T1000 (cell line): ENCODE data around the gene CDC42.

Source experiments
- DNase-seq: peaks from one replicate; lab custom pipeline; 2025; ENCODE audit warnings: mixed read lengths; lab: John Stamatoyannopoulos, UW

Gene CDC42

DNA sequence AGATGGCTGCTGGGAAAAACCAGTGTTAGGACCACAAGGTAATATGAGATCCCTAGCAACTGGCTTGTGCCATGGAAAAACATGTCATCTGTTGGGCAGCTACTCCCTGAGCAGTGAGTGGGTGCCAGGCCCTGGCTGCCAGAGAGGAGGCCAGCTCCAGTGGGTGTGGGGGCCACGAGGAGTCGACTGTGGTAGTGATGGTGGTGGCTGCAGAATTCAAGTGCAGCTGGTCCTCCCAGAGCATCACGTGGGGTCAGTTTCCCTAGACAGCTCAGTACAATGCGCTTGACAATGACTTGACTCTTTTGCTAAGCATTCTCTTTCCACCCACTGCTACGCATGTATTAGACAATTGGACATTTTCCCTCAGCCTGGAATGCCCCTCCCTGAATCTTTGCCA lies 14.5 kb upstream of the CDC42 start:
- DNase-seq, result no peak

DNA sequence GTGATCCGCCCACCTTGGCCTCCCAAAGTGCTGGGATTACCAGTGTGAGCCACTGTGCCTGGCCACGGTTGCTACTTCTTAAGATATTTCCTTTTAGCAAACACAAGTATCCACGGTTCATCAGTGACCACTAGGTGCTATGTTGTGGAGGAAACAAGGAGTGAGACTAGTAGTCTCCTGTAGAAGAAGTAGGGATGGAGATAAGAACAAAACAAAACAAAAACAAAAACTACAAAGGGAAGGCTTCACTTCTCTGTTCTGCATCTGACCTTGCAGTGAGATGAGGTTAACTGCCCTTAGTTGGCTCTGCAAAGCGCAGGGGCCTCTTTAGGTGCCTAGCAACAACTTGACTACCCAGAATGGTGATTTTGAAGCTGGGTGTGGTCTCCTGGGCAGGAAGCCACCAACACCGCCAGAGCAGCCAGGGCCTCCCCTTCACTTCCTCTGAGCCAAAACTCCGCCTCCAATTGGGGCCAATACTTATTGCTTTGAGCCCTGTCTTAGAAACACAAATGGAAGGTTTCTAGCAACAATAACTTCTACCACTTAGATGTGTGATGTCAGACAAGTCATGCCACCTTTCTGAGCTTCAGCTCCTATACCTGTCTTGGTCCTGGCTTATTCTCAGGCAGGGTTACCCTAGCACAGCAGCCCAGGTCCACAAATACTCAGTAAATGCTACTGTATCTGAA lies 12.8 kb upstream of the CDC42 start:
- DNase-seq, result no peak

DNA sequence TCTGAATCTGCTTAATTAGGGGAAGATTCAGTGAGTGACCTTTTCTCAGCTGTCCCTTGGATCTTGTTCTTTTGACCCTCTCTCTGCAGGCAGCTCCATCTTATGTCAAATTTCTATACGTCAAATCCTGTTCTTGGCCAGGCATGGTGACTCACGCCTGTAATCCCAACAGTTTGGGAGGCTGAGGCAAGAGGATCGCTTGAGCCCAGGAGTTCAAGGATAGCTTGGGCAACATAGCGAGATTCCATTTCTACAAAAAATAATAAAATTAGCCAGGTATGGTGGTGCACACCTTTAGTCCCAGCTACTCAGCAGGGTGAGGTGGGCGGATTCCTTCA lies 12.3 kb upstream of the CDC42 start:
- DNase-seq, result no peak

DNA sequence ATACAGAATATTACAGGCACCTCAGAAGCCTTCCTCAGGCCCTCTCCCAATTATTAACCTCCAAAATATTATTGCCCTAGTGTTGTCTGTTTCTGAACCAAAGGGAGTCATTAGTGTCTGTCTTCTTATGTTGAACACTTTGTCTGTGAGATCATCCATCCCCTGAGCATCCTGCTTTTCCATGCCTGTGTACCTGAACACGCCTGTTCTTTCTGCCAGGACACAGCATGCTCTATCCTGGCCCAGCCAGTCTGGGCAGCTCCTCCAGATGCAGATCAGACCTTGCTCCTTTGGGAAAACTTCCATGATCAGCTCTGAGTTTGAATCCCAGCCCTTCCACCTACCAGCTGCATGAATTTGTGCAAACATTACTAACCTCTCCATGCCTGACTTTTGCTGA lies 11.0 kb upstream of the CDC42 start:
- DNase-seq, result no peak

DNA sequence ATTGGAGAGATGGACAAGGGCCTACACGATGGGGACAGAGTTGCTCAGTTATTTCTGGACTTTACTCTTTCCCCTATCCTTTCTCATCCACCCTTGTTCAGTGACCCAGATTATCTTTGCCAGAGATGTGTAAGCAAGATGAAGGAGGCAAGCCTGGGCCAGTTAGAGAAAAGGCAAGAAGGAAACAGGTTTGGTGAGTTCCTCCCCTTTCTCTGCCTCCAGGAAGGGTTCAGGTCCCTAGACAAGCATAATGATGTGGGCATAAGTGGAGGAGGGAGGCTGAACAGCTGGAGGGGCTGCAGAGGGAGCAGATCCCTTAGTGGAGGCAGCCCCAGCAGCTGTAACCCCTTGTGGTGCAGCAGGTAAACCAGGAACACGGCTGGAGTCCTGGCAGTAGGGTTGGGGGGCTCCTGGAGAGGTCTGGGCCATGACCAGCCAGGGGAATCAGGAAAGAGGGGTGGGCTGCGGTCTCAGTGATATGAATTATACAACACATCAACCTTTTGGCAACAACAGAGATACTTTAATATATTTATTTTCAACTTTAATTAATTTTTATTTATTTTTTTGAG lies 9.2 kb upstream of the CDC42 start:
- no peak for DNase-seq

DNA sequence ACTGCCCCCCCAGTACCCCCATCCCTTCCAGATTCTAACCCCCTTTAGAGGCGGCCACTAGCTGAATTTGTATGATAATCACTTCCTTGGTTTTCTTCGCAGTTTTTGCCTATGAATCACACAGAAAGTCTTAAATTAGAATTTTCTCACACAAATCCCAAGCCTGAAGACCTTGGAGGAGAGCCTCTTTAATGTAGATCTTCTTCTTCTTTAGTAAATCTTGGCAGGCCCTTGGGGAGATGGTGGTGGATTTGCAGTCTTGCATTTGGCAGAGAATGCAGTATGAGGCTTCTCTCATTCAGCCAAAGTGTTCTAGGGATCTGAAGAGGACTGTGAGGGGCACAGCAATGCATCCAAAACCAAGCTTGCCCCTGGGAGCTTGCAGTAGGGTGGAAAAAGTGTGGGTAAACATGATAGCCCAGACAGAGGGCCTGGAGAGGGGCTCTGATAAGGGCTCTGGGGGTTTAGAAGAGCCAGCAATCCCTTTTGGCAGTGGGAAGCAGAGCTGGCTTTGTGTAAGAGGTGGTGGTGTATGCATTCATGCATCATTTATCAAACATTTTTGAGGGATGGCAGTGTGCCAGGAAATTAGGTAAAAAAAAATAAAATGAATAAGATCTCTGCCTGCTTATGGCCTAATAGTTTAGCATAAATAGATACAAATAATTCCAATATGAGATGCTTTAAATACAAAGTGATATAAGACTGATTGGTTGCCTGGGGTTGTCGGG lies 7.7 kb upstream of the CDC42 start:
- no peak for DNase-seq

DNA sequence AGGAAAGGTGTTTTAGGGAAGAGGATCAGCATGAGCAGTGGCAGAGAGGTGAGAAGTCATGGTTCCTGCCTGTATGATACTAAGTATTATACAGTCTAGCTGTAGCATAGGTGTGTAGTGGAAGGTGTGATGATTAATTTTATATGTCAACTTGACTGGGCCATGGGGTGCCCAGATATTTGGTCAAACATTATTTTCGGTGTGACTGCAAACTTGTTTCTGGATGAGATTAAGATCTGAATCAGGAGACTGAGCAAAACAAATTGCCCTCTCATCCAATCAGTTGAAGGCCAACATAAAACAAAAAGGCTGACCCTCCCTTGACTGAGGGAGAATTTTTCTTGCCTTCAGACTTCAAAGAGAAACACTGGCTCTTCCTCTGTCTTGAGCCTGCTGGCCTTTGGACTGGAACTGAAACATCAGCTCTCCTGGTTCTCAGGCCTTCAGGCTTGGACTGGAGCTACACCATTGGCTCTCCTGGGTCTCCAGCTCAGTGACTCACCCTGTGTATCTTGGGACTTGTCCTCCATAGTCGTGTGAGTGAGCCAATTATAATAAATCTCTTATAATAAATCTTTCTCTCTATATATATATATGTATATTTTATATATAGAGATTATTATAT lies 6.8 kb upstream of the CDC42 start:
- DNase-seq, result no peak

DNA sequence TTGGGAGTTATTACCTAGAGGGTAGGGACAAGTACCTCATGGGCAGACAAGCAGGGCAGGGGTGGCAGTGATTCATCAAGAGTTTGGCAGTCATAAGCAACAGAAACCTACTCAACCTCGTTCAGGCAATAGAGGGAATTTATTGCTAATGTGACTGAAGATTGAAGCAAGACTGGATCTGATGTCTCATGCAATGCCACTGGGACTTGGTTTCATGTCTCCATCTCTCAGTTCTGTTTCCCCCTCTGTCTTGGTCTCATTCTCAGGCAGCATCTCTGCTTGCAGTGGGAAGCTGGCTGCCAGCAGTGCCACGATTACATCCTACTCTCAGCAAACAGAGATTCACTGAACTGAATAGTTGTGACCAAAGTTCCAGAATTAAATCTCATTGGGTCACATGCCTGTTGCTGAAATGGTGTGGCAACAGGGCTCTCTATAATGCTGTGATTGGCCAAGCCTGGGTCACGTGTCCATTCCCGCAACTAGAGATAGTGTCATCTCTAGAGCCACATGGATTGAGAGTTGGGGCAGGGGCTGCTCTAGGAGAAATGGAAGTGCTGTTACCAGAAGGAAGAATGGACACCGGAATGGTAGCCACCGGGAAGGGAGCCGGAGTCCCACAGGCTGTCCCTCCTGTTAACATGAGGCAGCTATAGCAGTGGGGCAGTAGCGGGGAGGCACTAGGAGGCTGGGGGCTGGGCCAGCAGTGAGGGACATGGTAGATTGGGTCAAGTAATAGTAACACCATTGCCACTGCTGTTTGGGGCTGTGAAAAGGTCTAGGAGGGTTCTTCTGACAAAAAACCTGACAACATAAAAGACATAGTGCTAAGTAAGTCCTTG lies 3.9 kb upstream of the CDC42 start:
- DNase-seq, result no peak

DNA sequence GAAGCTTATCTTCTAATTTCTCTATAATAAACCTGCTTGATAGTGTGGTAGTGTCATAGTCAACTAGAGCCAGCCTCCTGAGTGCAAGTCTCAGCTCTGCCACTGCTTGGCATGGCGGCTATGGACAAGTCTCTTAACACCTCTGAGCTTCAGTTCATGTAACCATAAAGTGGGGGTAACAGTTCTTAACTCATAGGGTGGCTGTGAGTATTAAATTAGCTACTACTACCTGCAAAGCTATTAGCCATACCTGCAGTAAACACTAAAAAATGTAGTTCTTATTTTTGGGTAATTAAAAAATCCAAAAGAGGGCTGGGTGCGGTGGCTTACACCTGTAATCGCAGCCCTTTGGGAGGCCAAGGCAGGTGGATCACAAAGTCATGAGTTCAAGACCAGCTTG lies 2.2 kb upstream of the CDC42 start:
- no peak for DNase-seq

DNA sequence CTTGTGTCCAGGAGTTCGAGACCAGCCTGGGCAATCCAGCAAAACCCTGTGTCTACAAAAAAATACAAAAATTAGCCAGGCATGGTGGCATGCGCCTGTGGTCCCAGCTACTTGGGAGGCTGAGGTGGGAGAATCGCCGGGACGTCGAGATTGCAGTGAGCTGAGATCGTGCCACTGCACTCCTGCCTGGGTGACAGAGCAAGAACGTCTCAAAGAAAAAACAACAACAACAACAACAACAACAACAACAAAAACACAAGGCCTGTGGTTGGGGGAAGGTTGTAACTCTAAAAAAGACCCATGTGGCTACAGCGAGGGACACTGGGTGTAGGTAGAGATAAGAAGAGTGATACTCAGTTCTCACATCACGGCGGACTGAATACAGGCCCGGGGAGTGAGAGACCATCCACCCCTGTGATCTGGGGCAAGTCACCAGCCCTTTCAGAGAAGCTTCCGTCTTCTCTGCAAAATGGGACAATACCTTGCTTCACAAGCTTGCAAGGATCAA lies 848 bp upstream of the CDC42 start:
- DNase-seq, result no peak

DNA sequence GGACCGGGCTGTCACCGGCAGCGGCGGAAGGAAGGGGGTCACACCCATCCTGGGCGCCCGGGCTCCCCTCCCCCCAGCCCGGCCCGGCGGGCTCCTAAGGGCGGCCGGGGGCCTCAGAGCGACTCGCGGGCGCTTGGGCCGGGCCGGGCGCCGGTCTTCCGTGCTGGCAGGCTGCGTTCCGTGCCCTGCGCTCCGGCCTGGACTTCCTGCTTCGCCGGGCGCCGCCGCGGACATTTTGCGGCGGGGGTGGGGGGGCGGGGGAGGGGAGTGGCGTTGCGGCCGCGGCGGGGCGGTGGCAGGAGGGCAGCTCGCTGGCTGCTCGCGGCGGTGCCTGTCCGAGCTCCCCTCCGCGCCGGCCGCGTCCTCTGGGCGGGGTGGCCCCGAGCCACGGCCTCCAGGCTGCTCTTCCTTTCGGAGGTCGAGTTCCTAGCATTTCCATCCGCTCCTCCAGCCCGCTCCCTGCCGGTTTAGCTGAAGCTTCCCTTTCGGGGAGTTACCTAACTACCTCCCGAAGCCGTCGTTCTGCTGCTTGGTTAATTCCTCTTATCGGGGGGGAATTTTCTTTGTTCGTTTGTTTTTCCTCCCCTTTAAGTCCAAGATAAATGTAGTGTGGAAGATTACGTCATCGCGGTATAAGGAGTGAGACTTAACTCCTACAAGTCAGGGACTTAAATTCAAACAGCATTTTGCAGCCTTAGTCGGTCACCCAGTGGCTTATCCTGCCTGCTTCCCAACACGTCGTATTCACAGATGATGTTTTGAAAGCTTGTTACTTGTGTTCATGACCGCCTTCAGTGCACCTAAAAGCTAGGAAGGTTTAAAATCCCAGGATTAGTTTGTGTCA lies 730 bp downstream of the CDC42 start:
- peak; percentile 53 for DNase-seq

DNA sequence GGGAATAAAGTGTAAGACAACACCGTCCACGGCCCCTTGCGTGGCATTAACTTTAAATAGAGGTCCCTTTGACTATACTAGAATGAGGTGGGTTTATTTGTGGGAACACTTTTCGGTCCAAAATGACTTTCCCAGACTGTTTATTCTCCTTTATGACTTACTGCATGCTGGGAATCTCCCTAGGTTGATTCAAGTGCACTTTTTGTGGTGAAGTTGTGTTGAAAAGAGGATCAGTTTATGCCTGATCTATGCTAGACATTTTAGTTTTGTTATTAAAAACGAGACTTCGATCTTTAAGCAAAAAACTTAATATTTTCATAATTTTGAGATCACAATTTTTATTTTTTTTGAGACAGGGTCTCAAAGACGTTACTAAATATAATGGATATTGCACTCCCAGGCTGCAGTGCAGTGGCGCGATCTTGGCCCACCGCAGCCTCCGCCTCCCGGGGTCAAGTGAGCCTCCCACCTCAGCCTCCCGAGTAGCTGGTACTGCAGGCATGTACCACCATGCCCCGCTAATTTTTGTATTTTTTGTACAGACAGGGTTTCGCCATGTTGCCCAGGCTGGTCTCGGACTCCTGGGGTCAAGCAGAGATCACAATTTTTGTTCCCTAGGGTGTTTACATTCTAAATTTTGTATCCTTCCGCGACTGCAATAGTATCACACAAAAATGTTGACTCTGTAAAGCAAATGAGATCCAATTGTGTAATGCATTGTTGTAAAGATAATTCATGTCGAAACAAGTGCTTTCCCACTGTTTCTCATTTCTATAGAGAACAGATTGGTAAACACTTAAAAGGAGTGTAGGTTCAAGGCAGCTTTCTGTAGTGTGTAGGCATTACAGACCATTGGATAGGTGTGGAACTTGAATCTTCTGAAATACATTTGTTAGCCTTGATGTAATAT lies 1.6 kb downstream of the CDC42 start:
- DNase-seq, result no peak

DNA sequence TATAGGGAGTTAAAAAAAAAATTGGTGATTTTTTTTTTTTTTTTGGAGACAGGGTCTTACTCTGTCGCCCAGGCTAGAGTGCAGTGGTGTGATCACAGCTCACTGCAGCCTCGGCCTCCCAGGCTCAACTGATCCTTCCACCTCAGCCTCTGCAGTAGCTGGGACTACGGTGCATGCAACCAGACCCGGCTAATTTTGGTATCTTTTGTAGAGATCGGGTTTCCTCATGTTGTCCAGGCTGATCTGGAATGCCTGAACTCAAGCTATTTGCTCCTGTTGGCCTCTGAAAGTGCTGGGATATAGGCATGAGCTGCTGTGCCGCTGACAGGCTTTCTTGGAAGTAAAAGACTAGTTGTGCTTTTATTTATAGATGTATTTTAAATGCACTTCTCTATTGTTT lies 3.0 kb downstream of the CDC42 start:
- DNase-seq, result no peak

DNA sequence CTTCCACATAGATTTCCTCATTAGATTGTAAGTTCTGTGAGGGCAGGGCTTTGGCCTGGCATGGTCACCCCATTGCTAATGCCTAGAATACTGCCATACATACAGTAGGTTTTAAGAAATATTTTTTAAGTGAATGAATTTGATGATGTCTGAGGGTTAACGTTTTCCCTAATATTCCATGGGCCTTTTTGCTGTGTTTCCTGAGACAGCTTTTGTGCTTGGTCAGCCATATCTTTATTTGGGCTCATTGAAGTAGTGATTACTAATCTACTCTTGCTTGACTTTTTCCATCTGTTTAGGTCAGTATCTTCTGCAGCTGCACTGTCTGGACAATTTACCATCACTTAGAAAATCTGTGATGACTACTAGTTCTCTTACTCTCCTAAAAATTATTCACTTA lies 3.5 kb downstream of the CDC42 start:
- DNase-seq, result no peak

DNA sequence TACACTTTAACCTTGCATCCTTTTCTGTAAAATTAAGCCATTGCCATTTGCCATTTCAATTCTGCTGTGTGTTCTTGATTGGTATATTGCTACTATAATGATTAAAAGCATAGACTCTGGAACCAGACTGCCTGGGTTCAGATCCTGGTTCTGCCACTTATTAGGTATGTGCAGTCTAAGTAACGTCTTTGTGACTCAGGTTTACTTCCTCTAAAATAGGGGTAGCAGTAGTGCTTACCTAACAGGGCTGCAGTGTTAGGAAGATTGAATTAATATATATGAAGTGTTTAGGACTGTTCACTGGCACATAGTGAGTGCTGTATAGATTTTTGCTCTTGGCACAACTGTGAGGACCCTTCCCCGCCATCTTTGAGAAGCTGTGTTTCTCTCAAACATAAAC lies 4.4 kb downstream of the CDC42 start:
- no peak for DNase-seq

DNA sequence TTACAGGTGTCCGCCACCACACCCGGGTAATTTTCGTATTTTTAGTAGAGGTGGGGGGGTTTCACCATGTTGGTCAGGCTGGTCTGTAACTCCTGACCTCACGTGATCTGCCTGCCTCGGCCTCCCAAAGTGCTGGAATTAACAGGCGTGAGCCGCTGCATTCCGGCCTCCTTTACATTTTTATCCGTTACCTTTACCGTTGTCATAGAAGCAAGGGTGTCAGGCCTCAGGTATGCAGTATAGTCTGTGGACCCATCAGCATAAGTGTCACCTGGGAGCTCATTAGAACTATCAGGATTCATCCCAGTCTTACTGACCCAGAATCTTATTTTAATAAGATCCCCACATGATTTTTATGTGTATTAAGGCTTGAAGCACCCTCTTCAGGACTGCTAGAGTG lies 5.4 kb downstream of the CDC42 start:
- DNase-seq, result no peak

DNA sequence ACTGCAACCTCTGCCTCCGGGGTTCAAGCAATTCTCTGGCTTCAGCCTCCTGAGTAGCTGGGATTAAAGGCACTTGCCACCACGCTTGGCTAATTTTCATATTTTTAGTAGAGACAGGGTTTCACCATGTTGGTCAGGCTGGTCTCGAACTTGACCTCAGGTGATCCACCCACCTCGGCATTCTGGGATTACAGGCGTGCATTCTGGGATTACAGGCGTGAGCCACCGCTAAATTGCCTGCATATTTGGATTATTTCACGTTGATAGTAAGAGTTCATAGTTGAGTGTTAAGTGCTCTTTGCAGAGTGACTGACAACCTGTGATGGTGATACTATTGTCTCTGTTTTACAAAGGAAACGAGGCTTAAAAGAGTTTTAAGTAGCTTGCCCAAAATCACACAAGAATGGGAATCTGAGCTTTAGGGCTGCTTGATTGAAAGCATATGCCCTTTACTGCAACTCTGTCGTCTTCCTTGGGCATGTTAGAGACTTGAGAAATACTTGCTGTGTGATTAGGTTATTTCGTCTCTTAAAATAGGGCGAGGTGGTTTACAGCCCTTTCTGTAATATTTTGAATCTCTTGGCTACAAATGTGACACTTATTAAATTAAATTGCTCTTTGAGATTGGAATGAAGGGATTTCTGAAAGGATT lies 12.4 kb downstream of the CDC42 start:
- no peak for DNase-seq

DNA sequence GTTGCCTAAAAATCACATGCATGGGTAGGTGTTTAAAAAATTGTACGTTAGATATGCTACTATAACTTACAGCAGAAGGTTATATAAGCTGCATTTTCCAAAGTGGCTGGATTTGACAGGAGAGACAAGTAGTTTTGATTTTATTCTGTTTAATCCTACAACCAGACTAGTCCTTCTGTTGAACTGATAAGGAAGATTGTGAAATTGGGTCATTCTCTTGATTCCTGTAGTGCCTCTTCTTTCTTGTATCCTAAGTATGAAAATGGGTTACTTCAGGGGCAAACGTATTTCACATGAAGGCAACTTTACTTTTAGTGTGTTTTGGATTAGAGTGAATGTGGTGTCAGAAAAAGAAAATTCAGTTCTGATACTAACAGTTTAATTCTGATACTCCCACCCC lies 19.0 kb downstream of the CDC42 start:
- no peak for DNase-seq

DNA sequence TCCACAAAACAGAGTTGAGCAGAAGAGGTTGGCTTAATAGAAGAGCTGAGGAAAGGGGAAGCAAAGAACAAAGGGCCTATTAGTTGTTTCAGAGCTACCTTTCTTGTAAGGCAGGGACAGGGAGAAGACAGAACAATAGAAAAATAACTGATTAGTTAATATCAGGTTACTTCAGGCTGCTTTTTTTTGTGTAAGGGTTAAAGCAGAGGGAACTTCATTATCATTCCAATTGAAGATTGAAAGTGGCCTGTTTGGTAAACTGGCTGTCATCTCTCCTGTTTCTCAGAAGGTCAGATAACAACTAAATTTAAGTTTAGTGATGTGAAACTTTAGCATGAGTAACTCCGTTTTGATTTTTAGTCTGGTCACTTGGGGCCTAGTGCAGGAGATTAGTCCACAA lies 22.3 kb downstream of the CDC42 start:
- no peak for DNase-seq

DNA sequence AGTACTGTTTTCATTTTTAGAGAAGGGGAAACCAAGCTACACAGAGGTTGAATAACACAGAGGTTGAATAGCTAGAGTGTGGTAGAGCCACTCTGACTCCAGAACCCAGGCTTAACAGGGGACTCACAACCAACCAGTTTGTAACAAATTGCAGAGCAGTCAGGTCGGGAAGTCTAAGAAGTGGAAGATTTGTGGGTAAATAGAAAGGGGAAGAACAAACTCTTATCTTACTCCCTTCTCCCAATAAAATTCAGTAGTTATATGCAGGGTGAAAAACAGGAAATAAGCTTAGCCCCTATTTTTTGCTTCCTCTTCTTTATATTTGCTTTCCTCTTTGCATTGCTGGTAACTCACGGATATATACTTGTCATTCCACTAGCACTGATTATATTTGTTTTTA lies 23.2 kb downstream of the CDC42 start:
- no peak for DNase-seq
